Measurements from ENCODE around the gene ZNF691.

Gene ZNF691

GRCh38 chr1:42877380-42877779, 31.0 kb downstream of the ZNF691 start:
- no peak for DNase-seq (ENCODE audit: insufficient read length, low spot score)
- TF ChIP-seq CTCF (IDR thresholded peaks at IDR 0.05; ENCODE audit: insufficient read depth, missing control alignments) = no peak
- FAIRE-seq = no peak

- FAIRE-seq (no peak), DNase-seq (ENCODE audit: insufficient read length, low spot score) (no peak)
- no peak for TF ChIP-seq CTCF (IDR thresholded peaks at IDR 0.05; ENCODE audit: insufficient read depth, missing control alignments)
Measured at GRCh38 chr1:42880384-42880783, 34.0 kb downstream of the ZNF691 start.

GRCh38 chr1:42886046-42886739, 39.8 kb downstream of the ZNF691 start:
- DNase-seq (ENCODE audit: insufficient read length, low spot score) = no peak
- no peak for FAIRE-seq
- TF ChIP-seq CTCF (IDR thresholded peaks at IDR 0.05; ENCODE audit: insufficient read depth, missing control alignments) = no peak

- no peak for FAIRE-seq
- TF ChIP-seq CTCF (IDR thresholded peaks at IDR 0.05; ENCODE audit: insufficient read depth, missing control alignments) = no peak
- no peak for DNase-seq (ENCODE audit: insufficient read length, low spot score)
Measured at GRCh38 chr1:42886800-42887199, 40.4 kb downstream of the ZNF691 start.

- DNase-seq (ENCODE audit: insufficient read length, low spot score) = no peak
- FAIRE-seq = no peak
- TF ChIP-seq CTCF (IDR thresholded peaks at IDR 0.05; ENCODE audit: insufficient read depth, missing control alignments) = no peak
Measured at GRCh38 chr1:42887366-42887765, 41.0 kb downstream of the ZNF691 start.

- DNase-seq (ENCODE audit: insufficient read length, low spot score) = no peak
- TF ChIP-seq CTCF (IDR thresholded peaks at IDR 0.05; ENCODE audit: insufficient read depth, missing control alignments) = no peak
- FAIRE-seq = no peak
Measured at GRCh38 chr1:42888013-42888633, 41.7 kb downstream of the ZNF691 start.

GRCh38 chr1:42889264-42889663, 42.9 kb downstream of the ZNF691 start:
- no peak for TF ChIP-seq CTCF (IDR thresholded peaks at IDR 0.05; ENCODE audit: insufficient read depth, missing control alignments)
- DNase-seq (ENCODE audit: insufficient read length, low spot score) = no peak
- no peak for FAIRE-seq

All from D721Med (cell line).